ENCODE measurements around the gene HOOK2. TPM values are rescaled to one million over a fixed set of nuclear protein-coding genes. Genes with fewer than 3 reads are reported as not detected.

The HOOK2 gene
- total and polyA plus RNA-seq, 9 of the 15 experiments (the other 6 are each of a cell fraction or from before 2014, with no cell fraction given) = 1.3 to 17.2 (median 9.9) TPM

- TF ChIP-seq KAT8 (IDR thresholded peaks at IDR 0.05; ENCODE audit: low read depth) (no peak), NR2C2 (CRISPR knock-in tag; IDR thresholded peaks at IDR 0.05) (no peak), NR2C2 (tag; IDR thresholded peaks at IDR 0.05) (peak; percentile 14; the same call in 1 of the 2 replicates), TEAD1 (CRISPR knock-in tag; IDR thresholded peaks at IDR 0.05) (peak in 1 of 2 experiments; percentile 6; a peak in 1 of 4 replicates), NBN (IDR thresholded peaks at IDR 0.05; ENCODE audit: low read depth) (no peak; the same call in 1 of the 2 replicates), CAMTA2 (CRISPR knock-in tag; conservative IDR thresholded peaks at IDR 0.05) (no peak), ZNF764 (CRISPR knock-in tag; IDR thresholded peaks at IDR 0.05; ENCODE audit: low read depth) (no peak), ZBTB5 (IDR thresholded peaks at IDR 0.05) (no peak; the same call in 1 of the 2 replicates), OTX1 (CRISPR knock-in tag; IDR thresholded peaks at IDR 0.05) (peak; percentile 77; the same call in 1 of the 2 replicates), KDM1A (IDR thresholded peaks at IDR 0.05) (peak in 1 of 2 experiments; percentile 43; a peak in 2 of 4 replicates), HBP1 (CRISPR knock-in tag; IDR thresholded peaks at IDR 0.05) (peak; percentile 91; the same call in 1 of the 2 replicates), ZBTB2 (IDR thresholded peaks at IDR 0.05) (0 out of 2 replicates have a peak, but pooled peaks have one; percentile 7), ZKSCAN8 (CRISPR knock-in tag; IDR thresholded peaks at IDR 0.05) (0 out of 2 replicates have a peak, but pooled peaks have one; percentile 6), HSF4 (CRISPR knock-in tag; IDR thresholded peaks at IDR 0.05; ENCODE audit: borderline replicate concordance) (peak; percentile 73; the same call in 1 of the 2 replicates), GATAD2A (IDR thresholded peaks at IDR 0.05) (no peak; the same call in 1 of the 2 replicates), FOXK1 (CRISPR knock-in tag; IDR thresholded peaks at IDR 0.05; ENCODE audit: borderline replicate concordance) (0 out of 2 replicates have a peak, but pooled peaks have one; percentile 6), ZNF740 (CRISPR knock-in tag; IDR thresholded peaks at IDR 0.05) (no peak), ZNF740 (tag; IDR thresholded peaks at IDR 0.05) (0 out of 4 replicates have a peak, but pooled peaks of 1 of the 2 experiments have one; percentile 29), HMG20A (CRISPR knock-in tag; conservative IDR thresholded peaks at IDR 0.05) (no peak), FOXK2 (conservative IDR thresholded peaks at IDR 0.05 in 1 of 2, IDR thresholded peaks at IDR 0.05 in 1 of 2; ENCODE audit: low read depth in 2 of 2) (peak in 1 of 2 experiments; percentile 34; a peak in 1 of 4 replicates), SMARCA5 (IDR thresholded peaks at IDR 0.05) (peak; percentile 56; the same call in 1 of the 2 replicates), ZNF766 (CRISPR knock-in tag; conservative IDR thresholded peaks at IDR 0.05) (0 out of 2 replicates have a peak, but pooled peaks have one; percentile 36), ATF1 (CRISPR knock-in tag; IDR thresholded peaks at IDR 0.05) (no peak), ATF1 (tag; IDR thresholded peaks at IDR 0.05) (0 out of 2 replicates have a peak, but pooled peaks have one; percentile 30)
These were observed 9.6 kb upstream of the HOOK2 start (continued) for GRCh38 chr19:12784871-12785430.
